Measurements from ENCODE around the gene MGARP.

Gene MGARP

DNA sequence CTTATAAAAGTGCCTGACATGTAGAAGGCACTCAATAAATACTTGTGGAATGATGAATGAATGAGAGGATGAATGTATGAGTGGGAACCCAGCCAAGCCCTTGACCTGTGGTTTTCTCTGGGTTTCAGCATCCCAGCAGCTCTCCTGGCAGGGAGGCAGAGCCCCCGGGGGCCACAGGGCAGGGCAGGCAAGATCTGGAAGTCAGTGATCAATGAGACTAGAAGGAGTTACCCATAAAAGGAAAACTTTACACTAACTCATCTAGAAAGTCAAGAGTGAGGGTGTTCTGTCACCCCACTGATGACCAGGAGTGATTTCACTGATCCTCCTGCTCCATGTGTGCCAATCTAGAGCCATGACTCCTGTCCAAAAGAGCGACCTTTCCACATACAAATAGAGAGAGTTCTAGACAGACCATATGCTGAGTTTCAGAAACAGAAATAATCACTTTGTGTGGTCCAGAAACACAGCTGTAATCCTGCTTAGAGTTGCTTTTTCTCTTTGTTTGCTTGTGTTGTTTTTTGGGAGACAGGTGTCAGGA is 37.4 kb downstream of the MGARP start:
- DNase-seq, result no peak

- no peak for DNase-seq
Observed at GRCh38 chr4:139241784-139242151, 38.3 kb downstream of the MGARP start.

DNA sequence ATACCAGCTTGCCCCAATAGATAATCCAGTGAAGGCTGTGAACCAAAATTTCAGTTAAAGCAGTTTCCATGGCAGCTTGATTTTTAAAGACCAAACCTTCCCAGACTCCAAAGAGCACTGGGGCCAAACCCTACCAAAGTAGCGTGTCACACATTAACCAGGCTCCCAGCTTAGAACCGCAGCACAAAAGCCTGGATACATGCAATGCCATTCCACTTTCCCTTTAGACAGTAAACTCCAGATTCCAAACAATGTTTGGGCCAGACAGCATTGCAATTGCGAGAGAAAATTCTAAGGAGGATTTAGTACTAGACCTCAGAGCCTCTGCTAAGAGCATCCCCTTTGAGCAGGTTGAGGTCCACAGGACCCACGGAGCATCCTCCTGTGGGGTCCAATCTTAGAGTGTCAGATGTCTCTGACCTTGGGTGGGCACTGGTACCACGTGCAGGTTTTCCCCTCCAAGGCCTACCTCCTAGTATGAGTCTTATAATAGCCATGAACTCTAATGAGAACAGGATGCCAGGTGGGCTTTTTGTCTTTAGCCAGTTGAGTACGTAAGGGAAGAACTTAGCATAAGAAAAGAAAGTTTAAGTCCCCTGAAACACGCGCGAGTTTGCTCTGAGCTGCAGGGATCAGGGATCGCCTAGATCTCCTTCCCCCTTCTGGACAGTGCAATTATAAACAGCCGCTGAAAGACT is 38.8 kb downstream of the MGARP start:
- DNase-seq, result no peak

GRCh38 chr4:139239127-139239772 is 40.8 kb downstream of the MGARP start:
- DNase-seq, result no peak

DNA sequence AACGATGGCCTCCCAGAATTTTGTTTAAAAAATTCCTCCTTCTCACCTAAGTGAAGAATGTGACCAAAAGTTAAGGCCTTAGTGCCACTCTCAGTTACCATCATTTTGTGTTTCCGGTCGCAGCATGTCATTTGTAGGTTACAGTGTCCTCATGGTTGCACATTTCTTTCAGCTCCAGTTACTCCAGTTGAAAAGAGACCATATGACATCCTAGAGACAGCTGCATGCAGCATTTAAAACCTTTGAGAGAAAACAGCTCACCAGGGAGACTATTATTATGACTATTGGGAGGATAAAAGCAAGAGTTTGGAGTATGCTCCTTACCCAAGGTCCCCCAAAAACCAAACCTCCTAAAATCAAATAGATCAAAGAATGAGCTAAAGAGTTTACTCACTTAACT is 45.8 kb downstream of the MGARP start:
- no peak for DNase-seq

- DNase-seq, result peak in 1 of 2 experiments; percentile 38
Observed at GRCh38 chr4:139229534-139230039, 50.4 kb downstream of the MGARP start.

DNA sequence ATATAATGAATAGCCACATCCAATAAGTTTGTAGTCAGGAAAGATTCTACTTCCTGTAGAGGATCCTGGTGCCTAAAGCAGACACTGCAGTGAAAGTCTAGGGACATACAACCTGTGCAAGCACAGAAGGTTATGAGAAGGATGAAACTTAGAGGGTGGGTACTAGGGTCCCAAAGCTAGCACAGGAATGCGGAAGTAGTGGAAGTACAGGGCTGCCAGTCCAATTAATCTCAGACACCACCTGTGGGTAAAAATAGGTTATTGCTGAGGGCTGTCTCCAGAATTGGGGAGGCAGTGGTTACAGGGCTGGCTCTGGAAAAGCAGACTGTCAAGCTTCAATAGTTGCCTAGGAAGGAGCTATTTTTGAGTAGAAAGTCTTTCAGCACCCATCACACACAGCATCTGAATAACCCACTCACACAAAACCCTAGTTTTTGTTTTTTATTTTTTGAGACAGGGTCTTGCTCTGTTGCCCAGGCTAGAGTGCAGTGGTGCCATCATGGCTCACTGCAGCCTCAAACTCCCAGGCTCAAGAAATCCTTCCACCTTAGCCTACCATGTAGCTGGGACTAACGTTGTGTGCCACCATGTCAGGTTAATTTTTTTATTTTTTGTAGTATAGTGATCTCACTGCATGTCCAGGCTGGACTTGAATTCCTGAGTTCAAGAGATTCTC is 52.2 kb downstream of the MGARP start:
- DNase-seq, result no peak

DNA sequence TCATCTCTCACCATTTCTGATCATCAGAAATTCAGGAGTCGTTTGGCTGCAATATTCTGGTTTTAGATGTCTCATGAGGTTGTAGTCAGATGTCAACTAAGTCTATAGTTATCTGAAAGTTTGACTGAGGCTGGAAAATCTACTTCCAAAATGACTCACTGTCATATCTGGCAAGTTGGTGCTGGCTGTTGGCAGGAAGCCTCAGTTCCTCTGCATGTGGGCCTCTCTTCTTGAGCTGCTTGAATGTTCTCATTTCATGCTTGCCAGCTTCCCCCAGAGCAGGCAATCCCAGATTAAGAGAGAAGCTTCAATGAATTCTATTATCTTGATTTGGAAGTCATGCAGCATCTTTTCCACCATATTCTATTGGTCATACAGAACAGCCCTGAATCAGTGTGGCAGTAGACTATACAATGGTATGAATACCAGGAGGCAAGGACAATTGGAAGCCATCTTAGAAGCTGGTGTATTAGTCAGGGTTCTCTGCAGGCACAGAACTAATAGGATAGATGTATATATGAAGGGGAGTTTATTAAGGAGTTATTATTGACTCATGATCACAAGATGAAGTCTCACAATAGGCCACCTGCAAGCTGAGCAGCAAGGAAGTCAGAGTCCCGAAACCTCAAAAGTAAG is 56.2 kb downstream of the MGARP start:
- DNase-seq, result no peak

- DNase-seq, result no peak
Observed at GRCh38 chr4:139222215-139222614, 57.8 kb downstream of the MGARP start.

GRCh38 chr4:139221687-139222086 is 58.3 kb downstream of the MGARP start:
- DNase-seq, result no peak

- DNase-seq, result no peak
Observed at GRCh38 chr4:139219450-139220055, 60.5 kb downstream of the MGARP start.

All from NCI-H524 (cell line).